ENCODE measurements around the gene NKIRAS1. TPM values are rescaled to one million over a fixed set of nuclear protein-coding genes. Genes with fewer than 3 reads are reported as not detected.

NKIRAS1 gene
- 8.4 TPM for polyA plus RNA-seq (2012; ENCODE audit: missing spikeins)

DNA sequence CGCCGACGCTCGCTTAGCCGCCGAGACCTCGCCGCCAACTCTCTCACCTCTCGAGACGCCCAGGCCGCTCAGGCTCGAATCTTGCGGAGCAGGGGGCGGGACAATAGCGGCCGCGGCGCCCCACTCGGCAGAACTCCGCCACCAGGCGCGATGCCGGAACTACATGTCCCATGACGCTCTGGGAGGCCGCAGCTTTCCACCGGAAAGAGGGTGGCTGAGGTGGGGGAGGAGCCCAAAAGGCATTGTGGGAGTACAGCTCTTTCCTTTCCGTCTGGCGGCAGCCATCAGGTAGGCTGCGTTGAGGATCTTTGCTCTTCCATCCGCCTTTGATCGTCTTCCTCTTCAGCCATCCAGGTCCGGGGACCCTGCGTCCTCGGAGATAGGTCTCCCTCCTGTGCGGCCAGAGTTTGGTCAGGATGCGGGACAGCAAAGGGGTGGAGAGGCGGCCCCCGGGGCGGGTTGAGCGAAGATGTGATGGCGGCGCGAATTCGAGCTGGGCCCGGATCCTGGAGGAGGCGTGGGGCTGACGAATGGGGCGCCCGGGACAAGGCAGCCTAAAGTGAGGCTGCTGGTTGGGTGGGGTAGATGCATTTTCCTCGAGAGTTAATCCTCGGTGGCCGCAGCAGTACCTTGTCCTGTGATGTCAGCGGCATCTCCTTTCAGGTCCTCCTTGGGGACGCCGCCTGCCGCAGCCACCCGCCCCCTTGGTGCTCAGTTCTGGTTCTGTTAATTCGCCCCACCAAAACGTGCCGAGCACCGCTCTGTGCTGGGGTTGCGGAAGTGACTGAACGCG lies at the start of gene NKIRAS1, which contains the start of gene RPL15:
Gene NKIRAS1 (minus strand): TSS at position 105 of the 793 bp plus-strand sequence. CDS start 6,086 bp downstream, outside the sequence.
Gene RPL15 (plus strand): TSS at position 247 of the 793 bp plus-strand sequence. CDS start 728 bp downstream, outside the sequence.
- FAIRE-seq: peak; percentile 85
- TF ChIP-seq POLR2A (IDR thresholded peaks at IDR 0.05; ENCODE audit: low read depth, low read length) (peak; percentile 100), POLR2AphosphoS5 (IDR thresholded peaks at IDR 0.05; ENCODE audit: low read depth, low read length) (peak; percentile 100), TAF1 (IDR thresholded peaks at IDR 0.05; ENCODE audit: borderline replicate concordance, low read depth, low read length) (peak; percentile 99)
- peak; percentile 86 for DNase-seq (ENCODE audit: insufficient read length)

DNA sequence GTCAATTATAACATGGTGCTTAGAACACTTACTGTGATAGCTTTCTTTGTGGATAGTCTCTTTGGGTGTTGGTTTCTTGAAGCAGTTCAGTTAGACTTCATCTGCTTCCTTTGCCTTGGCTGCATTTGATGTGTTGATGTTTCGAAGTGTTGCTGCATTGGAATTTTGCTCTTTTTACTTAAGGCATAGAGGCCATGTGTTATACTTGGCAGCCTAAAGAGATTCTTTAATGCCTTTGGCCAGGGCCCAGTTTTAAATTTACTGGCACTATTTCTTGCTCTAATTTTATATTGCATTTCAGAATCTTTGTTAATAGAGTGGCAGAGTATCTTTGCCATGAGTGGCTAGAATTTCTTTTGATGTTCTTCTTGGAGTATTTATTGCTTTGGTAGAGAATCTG lies 49.5 kb upstream of the NKIRAS1 start:
- FAIRE-seq (no peak), DNase-seq (ENCODE audit: insufficient read length) (no peak)
- TF ChIP-seq TAF1 (IDR thresholded peaks at IDR 0.05; ENCODE audit: borderline replicate concordance, low read depth, low read length) (no peak), POLR2A (IDR thresholded peaks at IDR 0.05; ENCODE audit: low read depth, low read length) (no peak), POLR2AphosphoS5 (IDR thresholded peaks at IDR 0.05; ENCODE audit: low read depth, low read length) (no peak)

DNA sequence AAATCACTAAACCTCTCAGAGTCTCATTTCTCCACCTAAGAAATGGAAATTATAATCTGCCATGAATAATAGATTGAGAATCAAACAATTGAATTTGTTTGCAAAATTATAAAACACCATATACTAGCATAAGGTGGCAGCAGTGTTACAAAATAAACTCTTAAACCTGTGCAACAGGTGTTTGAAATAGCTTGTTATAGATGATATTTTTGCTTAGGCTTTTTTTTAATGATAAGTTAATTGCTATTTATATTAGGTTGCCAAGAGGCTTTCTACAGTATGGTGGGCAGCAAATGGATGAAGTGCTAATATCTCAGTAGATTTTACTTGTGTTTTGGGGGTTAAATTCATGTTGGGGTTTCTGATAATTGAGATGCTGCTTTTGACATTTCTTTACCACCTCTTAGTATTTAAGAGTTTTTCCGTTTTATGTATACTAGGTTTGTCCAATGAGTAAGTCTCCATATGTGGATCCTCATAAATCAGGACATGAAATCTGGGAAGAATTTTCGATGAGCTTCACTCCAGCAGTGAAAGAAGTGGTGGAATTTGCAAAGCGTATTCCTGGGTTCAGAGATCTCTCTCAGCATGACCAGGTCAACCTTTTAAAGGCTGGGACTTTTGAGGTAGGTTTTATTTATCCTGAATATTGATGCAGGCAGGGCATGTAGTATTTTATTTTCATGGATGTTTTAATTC lies 47.9 kb upstream of the NKIRAS1 start:
- DNase-seq (ENCODE audit: insufficient read length) (no peak), FAIRE-seq (no peak)
- no peak for TF ChIP-seq POLR2AphosphoS5 (IDR thresholded peaks at IDR 0.05; ENCODE audit: low read depth, low read length)
- TF ChIP-seq TAF1 (IDR thresholded peaks at IDR 0.05; ENCODE audit: borderline replicate concordance, low read depth, low read length): no peak
- TF ChIP-seq POLR2A (IDR thresholded peaks at IDR 0.05; ENCODE audit: low read depth, low read length): no peak

DNA sequence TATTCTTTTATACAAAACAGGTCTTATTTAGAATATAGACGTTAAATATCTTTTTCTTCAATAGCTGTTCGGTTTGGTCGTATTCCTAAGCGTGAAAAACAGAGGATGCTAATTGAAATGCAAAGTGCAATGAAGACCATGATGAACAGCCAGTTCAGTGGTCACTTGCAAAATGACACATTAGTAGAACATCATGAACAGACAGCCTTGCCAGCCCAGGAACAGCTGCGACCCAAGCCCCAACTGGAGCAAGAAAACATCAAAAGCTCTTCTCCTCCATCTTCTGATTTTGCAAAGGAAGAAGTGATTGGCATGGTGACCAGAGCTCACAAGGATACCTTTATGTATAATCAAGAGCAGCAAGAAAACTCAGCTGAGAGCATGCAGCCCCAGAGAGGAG lies 45.1 kb upstream of the NKIRAS1 start:
- TF ChIP-seq POLR2A (IDR thresholded peaks at IDR 0.05; ENCODE audit: low read depth, low read length) (no peak), TAF1 (IDR thresholded peaks at IDR 0.05; ENCODE audit: borderline replicate concordance, low read depth, low read length) (no peak), POLR2AphosphoS5 (IDR thresholded peaks at IDR 0.05; ENCODE audit: low read depth, low read length) (no peak)
- FAIRE-seq (no peak), DNase-seq (ENCODE audit: insufficient read length) (no peak)

DNA sequence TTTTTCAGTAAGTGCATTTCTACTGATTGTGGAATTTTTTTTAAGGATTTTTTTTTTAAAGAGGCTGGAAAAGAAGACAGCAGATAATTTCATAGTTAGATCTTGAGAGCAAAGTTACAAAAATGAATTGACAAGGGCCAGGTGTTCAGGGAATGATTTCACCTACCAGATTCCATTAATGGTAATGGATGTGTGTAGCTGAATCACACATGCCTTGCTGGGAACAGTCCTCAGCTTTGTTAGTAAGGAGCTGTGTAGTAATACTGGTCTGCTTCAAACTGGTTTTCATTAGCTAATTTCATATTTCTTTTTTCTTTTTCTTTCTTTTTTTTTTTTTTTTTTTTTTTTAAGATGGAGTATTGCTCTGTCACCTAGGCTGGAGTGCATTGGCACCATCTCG lies 44.3 kb upstream of the NKIRAS1 start:
- DNase-seq (ENCODE audit: insufficient read length) (no peak), FAIRE-seq (no peak)

DNA sequence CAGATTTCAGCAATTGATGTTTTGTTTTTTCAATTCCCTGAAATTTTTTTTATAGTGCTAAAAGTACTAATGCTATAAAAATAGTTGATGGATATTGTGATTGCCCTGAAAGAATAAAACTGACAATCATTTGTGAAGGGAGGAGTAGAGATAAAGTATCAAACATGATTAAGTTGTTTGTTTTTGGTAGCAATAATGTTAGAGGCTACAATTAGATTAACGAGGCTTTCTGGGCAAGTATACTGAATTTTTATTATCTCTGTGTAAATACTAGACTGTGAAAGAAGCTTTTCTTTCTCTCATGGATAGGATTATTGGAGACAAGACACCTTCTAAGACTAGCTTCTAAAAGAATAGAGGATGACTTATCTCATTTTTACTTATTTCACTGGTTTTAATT lies 43.9 kb upstream of the NKIRAS1 start:
- no peak for DNase-seq (ENCODE audit: insufficient read length)
- TF ChIP-seq TAF1 (IDR thresholded peaks at IDR 0.05; ENCODE audit: borderline replicate concordance, low read depth, low read length): no peak
- TF ChIP-seq POLR2AphosphoS5 (IDR thresholded peaks at IDR 0.05; ENCODE audit: low read depth, low read length): no peak
- no peak for TF ChIP-seq POLR2A (IDR thresholded peaks at IDR 0.05; ENCODE audit: low read depth, low read length)
- no peak for FAIRE-seq

More for the DNA sequence above, 44.3 kb upstream of the NKIRAS1 start:
- TF ChIP-seq POLR2A (IDR thresholded peaks at IDR 0.05; ENCODE audit: low read depth, low read length) (no peak), TAF1 (IDR thresholded peaks at IDR 0.05; ENCODE audit: borderline replicate concordance, low read depth, low read length) (no peak), POLR2AphosphoS5 (IDR thresholded peaks at IDR 0.05; ENCODE audit: low read depth, low read length) (no peak)

DNA sequence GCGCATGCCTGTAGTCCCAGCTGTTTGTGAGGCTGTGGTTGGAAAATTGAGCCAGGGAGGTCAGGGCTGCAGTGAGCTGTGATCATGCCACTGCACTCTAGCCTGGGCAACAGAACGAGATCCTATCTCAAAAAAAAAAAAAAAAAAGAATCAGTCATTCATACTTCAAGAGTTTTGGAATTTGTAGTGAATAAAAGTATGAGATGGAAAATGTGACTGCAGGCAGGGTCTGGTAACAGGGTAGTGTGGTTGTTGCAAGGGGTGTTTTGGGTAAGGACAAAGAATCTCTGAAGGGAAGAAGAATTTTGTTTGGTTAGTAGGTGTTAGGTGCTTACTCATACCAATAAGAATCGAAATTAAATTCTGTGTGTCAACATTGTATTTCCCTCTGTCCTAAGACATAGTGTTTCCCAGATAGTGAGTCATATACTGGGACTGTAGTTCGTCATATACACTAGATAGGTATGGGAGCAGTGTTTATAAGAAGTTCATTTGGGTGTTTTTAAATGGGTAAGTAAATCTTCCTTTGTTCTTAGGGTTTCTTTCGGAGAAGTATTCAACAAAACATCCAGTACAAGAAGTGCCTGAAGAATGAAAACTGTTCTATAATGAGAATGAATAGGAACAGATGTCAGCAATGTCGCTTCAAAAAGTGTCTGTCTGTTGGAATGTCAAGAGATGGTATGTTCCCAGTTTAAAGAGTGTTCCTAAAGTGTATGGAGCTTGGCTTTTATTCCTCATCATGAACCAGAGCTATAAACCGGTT lies 42.5 kb upstream of the NKIRAS1 start:
- FAIRE-seq (no peak), DNase-seq (ENCODE audit: insufficient read length) (no peak)
- TF ChIP-seq POLR2A (IDR thresholded peaks at IDR 0.05; ENCODE audit: low read depth, low read length) (no peak), TAF1 (IDR thresholded peaks at IDR 0.05; ENCODE audit: borderline replicate concordance, low read depth, low read length) (no peak), POLR2AphosphoS5 (IDR thresholded peaks at IDR 0.05; ENCODE audit: low read depth, low read length) (no peak)

DNA sequence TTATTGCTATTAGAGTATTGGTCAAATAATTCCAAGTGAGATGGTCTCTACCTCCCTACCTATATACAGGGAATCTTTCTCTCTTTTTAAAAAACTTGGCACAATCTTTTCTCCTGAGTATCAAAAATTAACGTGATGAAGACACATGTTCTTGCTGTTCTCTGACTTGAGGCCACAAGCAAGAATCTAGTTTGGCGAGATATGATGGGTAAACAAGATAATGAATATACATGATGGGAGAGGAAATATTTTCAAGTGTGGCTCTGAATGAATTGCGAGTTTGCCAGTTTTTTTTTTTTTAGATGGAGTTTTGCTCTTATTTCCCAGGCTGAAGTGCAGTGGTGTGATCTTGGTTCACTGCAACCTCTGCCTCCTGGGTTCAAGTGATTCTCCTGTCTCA lies 39.9 kb upstream of the NKIRAS1 start:
- TF ChIP-seq TAF1 (IDR thresholded peaks at IDR 0.05; ENCODE audit: borderline replicate concordance, low read depth, low read length) (no peak), POLR2AphosphoS5 (IDR thresholded peaks at IDR 0.05; ENCODE audit: low read depth, low read length) (no peak), POLR2A (IDR thresholded peaks at IDR 0.05; ENCODE audit: low read depth, low read length) (no peak)
- FAIRE-seq: no peak
- DNase-seq (ENCODE audit: insufficient read length): no peak

DNA sequence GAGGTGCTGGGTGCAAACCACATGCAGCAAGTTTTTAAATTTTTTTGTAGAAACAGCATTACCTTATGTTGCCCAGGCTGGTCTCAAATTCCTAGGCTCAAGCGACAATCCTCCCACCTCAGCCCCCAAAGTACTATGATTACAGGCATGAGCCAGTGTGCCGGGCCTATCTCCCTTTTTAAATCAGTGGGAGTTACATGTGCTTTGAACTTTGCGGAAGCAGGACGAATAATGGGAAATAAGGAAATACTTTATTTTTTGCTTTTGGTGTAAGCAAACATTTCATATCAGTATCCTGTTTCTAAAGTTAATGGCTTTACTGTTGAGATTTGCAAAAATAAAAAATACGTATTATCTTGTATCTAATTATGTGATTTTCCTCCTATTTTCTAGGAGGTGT lies 37.4 kb upstream of the NKIRAS1 start:
- DNase-seq (ENCODE audit: insufficient read length) (no peak), FAIRE-seq (no peak)
- TF ChIP-seq POLR2AphosphoS5 (IDR thresholded peaks at IDR 0.05; ENCODE audit: low read depth, low read length) (no peak), POLR2A (IDR thresholded peaks at IDR 0.05; ENCODE audit: low read depth, low read length) (no peak), TAF1 (IDR thresholded peaks at IDR 0.05; ENCODE audit: borderline replicate concordance, low read depth, low read length) (no peak)

DNA sequence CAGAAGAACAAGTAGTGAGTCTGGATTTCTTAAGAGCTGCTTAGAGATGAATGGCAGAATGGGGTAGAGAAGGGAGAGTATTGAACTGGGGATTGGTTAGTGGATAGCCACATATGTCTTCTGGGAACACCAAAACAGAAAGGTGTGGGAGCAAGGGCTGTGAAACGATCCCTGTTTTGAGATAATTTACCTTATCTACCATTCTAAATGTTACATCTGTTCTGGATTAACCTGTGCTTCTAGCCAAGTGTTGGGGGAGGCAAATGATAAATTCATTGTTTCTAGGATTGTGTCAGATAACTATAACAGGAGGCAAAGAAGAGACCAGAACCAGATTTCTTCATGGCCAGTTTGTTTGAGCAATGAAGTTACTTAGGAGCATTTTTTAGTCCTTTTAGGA lies 36.7 kb upstream of the NKIRAS1 start:
- FAIRE-seq: no peak
- TF ChIP-seq POLR2A (IDR thresholded peaks at IDR 0.05; ENCODE audit: low read depth, low read length) (no peak), TAF1 (IDR thresholded peaks at IDR 0.05; ENCODE audit: borderline replicate concordance, low read depth, low read length) (no peak), POLR2AphosphoS5 (IDR thresholded peaks at IDR 0.05; ENCODE audit: low read depth, low read length) (no peak)
- no peak for DNase-seq (ENCODE audit: insufficient read length)

DNA sequence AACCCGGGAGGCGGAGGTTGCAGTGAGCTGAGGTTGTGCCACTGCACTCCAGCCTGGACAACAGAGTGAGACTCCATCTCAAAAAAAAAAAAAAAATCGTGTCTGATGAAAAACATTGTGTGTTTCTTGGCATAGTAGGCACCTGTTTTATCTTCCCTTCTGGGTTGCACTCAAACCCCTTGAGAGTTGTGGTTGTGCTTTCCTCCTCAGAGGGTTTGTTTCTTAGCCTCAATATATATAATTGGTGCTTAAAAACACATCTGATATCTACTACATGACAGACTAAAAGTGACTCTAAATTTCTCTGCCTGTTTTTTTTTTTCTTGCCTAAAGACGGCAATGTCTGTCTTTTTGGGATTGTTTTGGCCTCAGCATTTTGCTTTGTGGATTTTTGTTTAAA lies 35.9 kb upstream of the NKIRAS1 start:
- FAIRE-seq: peak; percentile 69
- DNase-seq (ENCODE audit: insufficient read length): no peak

More for the DNA sequence above, 35.9 kb upstream of the NKIRAS1 start:
- TF ChIP-seq POLR2AphosphoS5 (IDR thresholded peaks at IDR 0.05; ENCODE audit: low read depth, low read length) (no peak), POLR2A (IDR thresholded peaks at IDR 0.05; ENCODE audit: low read depth, low read length) (no peak), TAF1 (IDR thresholded peaks at IDR 0.05; ENCODE audit: borderline replicate concordance, low read depth, low read length) (no peak)
